Neural crest cell (in vitro differentiated cells): Measurements from ENCODE around the gene PARVG. TPM values are rescaled to one million over a fixed set of nuclear protein-coding genes. Genes with fewer than 3 reads are reported as not detected.

Source experiments
- DNase-seq: peaks from one replicate; pipeline ENCODE4 v3.0.0; 2021; ENCODE audit warnings: low read depth, mixed read lengths, low spot score
- H3K27ac Mint-ChIP-seq: one replicate; pipeline ENCODE4 v1.8.0; 2021; ENCODE audit warnings: mild to moderate bottlenecking, mixed read lengths; ENCODE audit not compliant: unreplicated experiment
- H3K27me3 Mint-ChIP-seq: 2 replicates; pipeline ENCODE4 v1.8.0; 2021; ENCODE audit warnings: low read depth, mild to moderate bottlenecking, mixed read lengths
- H3K36me3 Mint-ChIP-seq: 2 replicates; pipeline ENCODE4 v1.8.0; 2021; ENCODE audit warnings: low read depth, mild to moderate bottlenecking, mixed read lengths
- H3K4me1 Mint-ChIP-seq: 2 replicates; pipeline ENCODE4 v1.8.0; 2021; ENCODE audit warnings: mixed read lengths
- H3K4me3 Mint-ChIP-seq: one replicate; pipeline ENCODE4 v1.8.0; 2021; ENCODE audit warnings: mild to moderate bottlenecking, mixed read lengths
- H3K9me3 Mint-ChIP-seq: 2 replicates; pipeline ENCODE4 v1.8.0; 2021; ENCODE audit warnings: mixed read lengths
- total RNA-seq: library from RNA; stranded (reverse); gene quantifications from 2 replicates; pipeline ENCODE4 v1.2.1, GENCODE V29; 2021
- TF ChIP-seq, protein P1 (sequence below): fragments of 200-600 bp; sonication (generic); conservative IDR thresholded peaks from 2 replicates; pipeline ENCODE4 v1.5.0; 2021; ENCODE audit warnings: antibody characterized with exemption, mild to moderate bottlenecking

PARVG gene
- total RNA-seq, 1 donor from 2014 or later = 0.14 TPM

DNA sequence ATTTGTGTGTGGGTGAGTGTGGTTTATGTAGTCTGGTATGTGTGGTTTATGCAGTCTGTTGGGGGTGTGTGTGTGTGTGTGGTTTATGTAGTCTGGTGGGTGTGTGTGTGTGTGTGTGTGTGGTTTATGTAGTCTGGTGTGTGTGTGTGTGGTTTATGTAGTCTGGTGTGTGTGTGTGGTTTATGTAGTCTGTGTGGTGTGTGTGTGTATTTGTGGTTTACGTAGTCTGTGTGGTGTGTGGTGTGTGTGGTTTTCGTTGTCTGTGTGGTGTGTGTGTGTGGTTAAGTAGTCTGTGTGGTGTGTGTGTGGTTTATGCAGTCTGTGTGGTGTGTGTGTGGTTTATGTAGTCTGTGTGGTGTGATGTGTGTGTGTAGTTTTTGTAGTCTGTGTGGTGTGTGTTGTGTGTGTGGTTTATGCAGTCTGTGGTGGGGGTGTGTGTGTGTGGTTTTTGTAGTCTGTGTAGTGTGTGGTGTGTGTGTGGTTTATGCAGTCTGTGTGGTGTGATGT is 26.2 kb upstream of the PARVG start:
- no peak overlapping the region for H3K27ac Mint-ChIP-seq
- peaks cover 8% of the 10 kb centered on the region for H3K4me1 Mint-ChIP-seq
- no peaks in the 10 kb centered on the region for H3K36me3 Mint-ChIP-seq
- TF ChIP-seq, protein P1, sequence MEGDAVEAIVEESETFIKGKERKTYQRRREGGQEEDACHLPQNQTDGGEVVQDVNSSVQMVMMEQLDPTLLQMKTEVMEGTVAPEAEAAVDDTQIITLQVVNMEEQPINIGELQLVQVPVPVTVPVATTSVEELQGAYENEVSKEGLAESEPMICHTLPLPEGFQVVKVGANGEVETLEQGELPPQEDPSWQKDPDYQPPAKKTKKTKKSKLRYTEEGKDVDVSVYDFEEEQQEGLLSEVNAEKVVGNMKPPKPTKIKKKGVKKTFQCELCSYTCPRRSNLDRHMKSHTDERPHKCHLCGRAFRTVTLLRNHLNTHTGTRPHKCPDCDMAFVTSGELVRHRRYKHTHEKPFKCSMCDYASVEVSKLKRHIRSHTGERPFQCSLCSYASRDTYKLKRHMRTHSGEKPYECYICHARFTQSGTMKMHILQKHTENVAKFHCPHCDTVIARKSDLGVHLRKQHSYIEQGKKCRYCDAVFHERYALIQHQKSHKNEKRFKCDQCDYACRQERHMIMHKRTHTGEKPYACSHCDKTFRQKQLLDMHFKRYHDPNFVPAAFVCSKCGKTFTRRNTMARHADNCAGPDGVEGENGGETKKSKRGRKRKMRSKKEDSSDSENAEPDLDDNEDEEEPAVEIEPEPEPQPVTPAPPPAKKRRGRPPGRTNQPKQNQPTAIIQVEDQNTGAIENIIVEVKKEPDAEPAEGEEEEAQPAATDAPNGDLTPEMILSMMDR = no peak
- no peaks in the 10 kb centered on the region for H3K9me3 Mint-ChIP-seq
- H3K27me3 Mint-ChIP-seq = no peaks in the 10 kb centered on the region
- no peak for DNase-seq
- H3K4me3 Mint-ChIP-seq = no peak overlapping the region

DNA sequence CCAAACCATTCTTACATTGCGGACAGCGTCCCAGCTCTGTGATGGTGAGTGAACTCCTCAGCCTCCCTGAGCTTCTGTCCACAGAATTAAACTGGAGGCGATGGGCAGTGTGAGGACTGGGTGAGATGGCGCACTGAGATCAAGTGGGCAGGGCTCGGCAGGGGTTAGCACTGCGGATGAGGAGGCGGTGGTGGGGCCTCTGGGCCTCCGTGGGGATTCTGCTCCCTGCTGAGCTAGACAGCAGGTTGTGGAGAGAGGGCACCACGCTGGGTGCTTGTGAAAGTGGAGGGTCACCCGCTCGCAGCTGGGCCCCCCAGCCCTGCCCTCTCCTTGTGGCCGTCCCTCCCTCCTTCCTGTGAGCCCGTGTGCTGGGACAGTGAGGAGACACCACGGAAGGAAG is 25.6 kb upstream of the PARVG start:
- Mint-ChIP-seq H3K4me1 (peaks cover 8% of the 10 kb centered on the region), H3K27me3 (no peaks in the 10 kb centered on the region), H3K36me3 (no peaks in the 10 kb centered on the region), H3K9me3 (no peaks in the 10 kb centered on the region), H3K4me3 (no peak overlapping the region), H3K27ac (no peak overlapping the region)
- TF ChIP-seq, protein P1 = no peak
- DNase-seq = no peak

DNA sequence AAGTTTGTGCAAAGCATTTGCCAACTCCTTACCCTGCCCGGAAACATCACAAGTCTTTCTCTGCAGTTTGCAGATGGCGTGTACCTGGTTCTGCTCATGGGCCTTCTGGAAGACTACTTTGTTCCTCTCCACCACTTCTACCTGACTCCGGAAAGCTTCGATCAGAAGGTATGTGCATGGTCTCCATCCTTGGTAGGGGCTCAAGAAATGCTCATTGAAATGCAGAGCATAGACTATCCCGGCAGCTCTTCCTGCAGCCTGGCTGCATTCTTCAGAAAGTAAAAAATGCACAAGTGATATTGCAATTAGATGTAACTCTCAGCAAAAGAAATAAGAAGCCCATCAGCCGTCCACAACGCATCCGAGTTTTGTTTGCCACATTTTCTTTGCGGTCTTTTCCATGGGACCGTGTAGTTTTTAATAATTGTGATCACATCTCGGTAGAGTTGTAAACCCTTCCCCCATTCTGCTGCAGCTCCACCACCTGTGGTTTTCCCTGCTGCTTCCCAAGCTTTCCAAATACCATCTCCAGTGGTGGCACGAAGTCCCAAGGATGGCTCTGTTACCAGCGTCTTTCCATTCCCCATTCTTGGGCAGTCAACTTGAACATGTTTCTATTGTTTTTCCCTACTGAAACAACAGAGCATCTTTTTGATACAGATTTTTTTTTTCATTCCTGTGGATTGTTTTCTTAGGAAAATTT is 22.7 kb upstream of the PARVG start:
- DNase-seq = no peak
- TF ChIP-seq, protein P1 = no peak
- Mint-ChIP-seq H3K4me1 (peaks cover 8% of the 10 kb centered on the region), H3K27me3 (no peaks in the 10 kb centered on the region), H3K27ac (no peak overlapping the region), H3K9me3 (no peaks in the 10 kb centered on the region), H3K36me3 (no peaks in the 10 kb centered on the region), H3K4me3 (no peak overlapping the region)

DNA sequence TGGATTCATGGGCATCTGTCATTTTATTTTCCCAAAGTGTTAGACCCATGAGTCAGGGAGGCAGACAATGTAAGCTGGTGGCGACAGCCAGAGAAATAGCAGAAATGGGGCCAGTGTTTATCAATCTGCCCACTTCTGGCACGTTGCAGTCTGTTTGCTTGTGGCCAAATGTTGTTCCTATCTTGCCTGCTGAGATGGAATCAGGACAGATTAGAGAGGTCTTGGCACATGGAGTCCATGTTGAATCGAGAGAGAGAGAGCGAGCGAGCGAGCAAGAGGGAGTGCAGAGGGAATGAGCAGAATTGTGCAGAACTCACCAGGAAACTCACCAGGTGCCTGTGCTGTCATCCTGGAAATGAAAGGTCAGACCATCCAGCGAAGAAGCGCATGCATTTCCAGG is 21.9 kb upstream of the PARVG start:
- no peaks in the 10 kb centered on the region for H3K9me3 Mint-ChIP-seq
- TF ChIP-seq, protein P1 = no peak
- peaks cover 8% of the 10 kb centered on the region for H3K4me1 Mint-ChIP-seq
- no peak overlapping the region for H3K27ac Mint-ChIP-seq
- H3K27me3 Mint-ChIP-seq = no peaks in the 10 kb centered on the region
- DNase-seq = no peak
- no peaks in the 10 kb centered on the region for H3K36me3 Mint-ChIP-seq
- H3K4me3 Mint-ChIP-seq = no peak overlapping the region

DNA sequence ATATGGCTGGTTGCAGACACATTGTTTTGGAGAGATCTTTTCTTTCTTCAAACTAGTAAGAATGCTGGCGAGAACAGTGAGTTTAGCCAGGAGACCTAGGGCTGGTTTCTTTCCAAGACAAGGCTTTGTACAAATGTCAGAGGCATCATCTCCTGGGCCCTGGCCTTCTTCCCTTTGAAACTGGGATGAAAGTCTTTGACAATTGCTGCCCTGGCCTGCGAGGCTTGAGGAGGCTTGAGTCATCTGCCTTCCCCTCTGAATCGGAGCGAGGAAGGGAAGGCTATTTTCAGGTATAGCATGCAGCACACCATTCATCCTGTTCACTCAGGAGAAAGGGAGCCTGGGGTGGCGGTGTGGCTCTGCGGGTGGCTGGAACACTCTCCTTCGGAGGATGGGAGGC is 21.5 kb upstream of the PARVG start:
- no peaks in the 10 kb centered on the region for H3K27me3 Mint-ChIP-seq
- DNase-seq = no peak
- no peak overlapping the region for H3K4me3 Mint-ChIP-seq
- TF ChIP-seq, protein P1 = no peak
- peaks cover 8% of the 10 kb centered on the region for H3K4me1 Mint-ChIP-seq
- H3K27ac Mint-ChIP-seq = no peak overlapping the region
- no peaks in the 10 kb centered on the region for H3K9me3 Mint-ChIP-seq
- no peaks in the 10 kb centered on the region for H3K36me3 Mint-ChIP-seq
